KMS-11 (cell line): ENCODE data around the gene EXOC4.

Experiments
- H2AFZ ChIP-seq: fragments of 200-600 bp; sonication (generic); 2 replicates; pipeline ENCODE4 v1.6.1; 2016; ENCODE audit warnings: antibody characterized with exemption, mixed run types, low read depth
- H3K27ac ChIP-seq: fragments of 200-600 bp; sonication (generic); 2 replicates; pipeline ENCODE4 v1.6.1; 2016; ENCODE audit warnings: mild to moderate bottlenecking, mixed run types
- H3K27me3 ChIP-seq: fragments of 200-600 bp; sonication (generic); 2 replicates; pipeline ENCODE4 v1.6.1; 2017; ENCODE audit warnings: mild to moderate bottlenecking, low read depth, mixed run types, moderate library complexity; ENCODE audit not compliant: insufficient read depth
- H3K36me3 ChIP-seq: fragments of 200-600 bp; sonication (generic); 2 replicates; pipeline ENCODE4 v1.6.1; 2017; ENCODE audit warnings: mild to moderate bottlenecking, mixed run types; ENCODE audit not compliant: insufficient read depth
- H3K4me1 ChIP-seq: fragments of 200-600 bp; sonication (generic); 2 replicates; pipeline ENCODE4 v1.6.1; 2016; ENCODE audit warnings: mild to moderate bottlenecking, low read depth, mixed run types; ENCODE audit not compliant: poor library complexity, severe bottlenecking
- H3K4me2 ChIP-seq: fragments of 200-600 bp; sonication (generic); 2 replicates; pipeline ENCODE4 v1.7.0; 2016; ENCODE audit warnings: mild to moderate bottlenecking, mixed run types
- H3K4me3 ChIP-seq: fragments of 200-600 bp; sonication (generic); IDR thresholded peaks from 2 replicates; pipeline ENCODE4 v1.6.1; 2017; ENCODE audit warnings: low read depth, low read length, mixed read lengths; ENCODE audit not compliant: insufficient read depth
- H3K79me2 ChIP-seq: fragments of 200-600 bp; sonication (generic); 2 replicates; pipeline ENCODE4 v1.6.1; 2016; ENCODE audit warnings: low read depth, mixed run types; ENCODE audit not compliant: insufficient read depth
- H3K9ac ChIP-seq: fragments of 200-600 bp; sonication (generic); 2 replicates; pipeline ENCODE4 v1.6.1; 2016; ENCODE audit warnings: mild to moderate bottlenecking, mixed run types
- H4K20me1 ChIP-seq: fragments of 200-600 bp; sonication (generic); 2 replicates; pipeline ENCODE4 v1.6.1; 2016; ENCODE audit warnings: mild to moderate bottlenecking, mixed run types; ENCODE audit not compliant: insufficient read depth
- TF ChIP-seq, protein P1 (sequence below): fragments of 200-600 bp; sonication (generic); conservative IDR thresholded peaks from 2 replicates; pipeline ENCODE4 v1.6.1; 2017; ENCODE audit warnings: low read depth, mild to moderate bottlenecking, antibody characterized with exemption, low read length, moderate library complexity, mixed read lengths

Gene EXOC4

GRCh38 chr7:133735222-133735621, 482.3 kb downstream of the EXOC4 start:
- TF ChIP-seq, protein P1, sequence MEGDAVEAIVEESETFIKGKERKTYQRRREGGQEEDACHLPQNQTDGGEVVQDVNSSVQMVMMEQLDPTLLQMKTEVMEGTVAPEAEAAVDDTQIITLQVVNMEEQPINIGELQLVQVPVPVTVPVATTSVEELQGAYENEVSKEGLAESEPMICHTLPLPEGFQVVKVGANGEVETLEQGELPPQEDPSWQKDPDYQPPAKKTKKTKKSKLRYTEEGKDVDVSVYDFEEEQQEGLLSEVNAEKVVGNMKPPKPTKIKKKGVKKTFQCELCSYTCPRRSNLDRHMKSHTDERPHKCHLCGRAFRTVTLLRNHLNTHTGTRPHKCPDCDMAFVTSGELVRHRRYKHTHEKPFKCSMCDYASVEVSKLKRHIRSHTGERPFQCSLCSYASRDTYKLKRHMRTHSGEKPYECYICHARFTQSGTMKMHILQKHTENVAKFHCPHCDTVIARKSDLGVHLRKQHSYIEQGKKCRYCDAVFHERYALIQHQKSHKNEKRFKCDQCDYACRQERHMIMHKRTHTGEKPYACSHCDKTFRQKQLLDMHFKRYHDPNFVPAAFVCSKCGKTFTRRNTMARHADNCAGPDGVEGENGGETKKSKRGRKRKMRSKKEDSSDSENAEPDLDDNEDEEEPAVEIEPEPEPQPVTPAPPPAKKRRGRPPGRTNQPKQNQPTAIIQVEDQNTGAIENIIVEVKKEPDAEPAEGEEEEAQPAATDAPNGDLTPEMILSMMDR = no peak
- no peaks in the 10 kb centered on the region for H3K79me2 ChIP-seq
- H3K4me2 ChIP-seq = no peak overlapping the region
- no peak overlapping the region for H2AFZ ChIP-seq
- no peaks in the 10 kb centered on the region for H3K36me3 ChIP-seq
- H3K27ac ChIP-seq = no peak overlapping the region
- H4K20me1 ChIP-seq = no peaks in the 10 kb centered on the region
- H3K4me3 ChIP-seq = no peak overlapping the region
- H3K4me1 ChIP-seq = no peaks in the 10 kb centered on the region
- no peak overlapping the region for H3K9ac ChIP-seq
- no peaks in the 10 kb centered on the region for H3K27me3 ChIP-seq

GRCh38 chr7:133739817-133740216, 486.9 kb downstream of the EXOC4 start:
- H3K36me3 ChIP-seq = no peaks in the 10 kb centered on the region
- no peak overlapping the region for H2AFZ ChIP-seq
- no peaks in the 10 kb centered on the region for H3K4me1 ChIP-seq
- no peaks in the 10 kb centered on the region for H4K20me1 ChIP-seq
- no peak overlapping the region for H3K9ac ChIP-seq
- H3K4me2 ChIP-seq = no peak overlapping the region
- TF ChIP-seq, protein P1 = no peak
- no peaks in the 10 kb centered on the region for H3K27me3 ChIP-seq
- no peaks in the 10 kb centered on the region for H3K79me2 ChIP-seq
- no peak overlapping the region for H3K4me3 ChIP-seq
- no peak overlapping the region for H3K27ac ChIP-seq

GRCh38 chr7:133741078-133741477, 488.2 kb downstream of the EXOC4 start:
- Histone ChIP-seq H3K9ac (no peak overlapping the region), H3K4me1 (no peaks in the 10 kb centered on the region), H3K4me2 (no peak overlapping the region), H4K20me1 (no peaks in the 10 kb centered on the region), H3K27ac (no peak overlapping the region), H3K4me3 (no peak overlapping the region), H3K79me2 (no peaks in the 10 kb centered on the region), H3K36me3 (no peaks in the 10 kb centered on the region), H2AFZ (no peak overlapping the region), H3K27me3 (no peaks in the 10 kb centered on the region)
- TF ChIP-seq, protein P1 = no peak

- H3K9ac ChIP-seq = no peak overlapping the region
- H3K4me2 ChIP-seq = no peak overlapping the region
- H2AFZ ChIP-seq = no peak overlapping the region
- H3K4me1 ChIP-seq = no peaks in the 10 kb centered on the region
- no peak overlapping the region for H3K27ac ChIP-seq
- no peaks in the 10 kb centered on the region for H4K20me1 ChIP-seq
- H3K36me3 ChIP-seq = no peaks in the 10 kb centered on the region
- TF ChIP-seq, protein P1 = no peak
- H3K4me3 ChIP-seq = no peak overlapping the region
- H3K79me2 ChIP-seq = no peaks in the 10 kb centered on the region
- no peaks in the 10 kb centered on the region for H3K27me3 ChIP-seq
These were observed 488.8 kb downstream of the EXOC4 start for GRCh38 chr7:133741703-133742102.
